NK-92 treated with Interleukin-12 subunit alpha and Interleukin-12 subunit beta, amount 100 ng/mL, for 24 hours (cell line): ENCODE data around the gene RAD51B.
A peak's percentile ranks its signal among the peaks of the same experiment; 100 is the strongest.
"Not testable (repeated sequence)": the region's sequence is repeated elsewhere in the genome, so short reads cannot be mapped to it uniquely, and the experiment has no call there.

Experiments used
- DNase-seq: peaks from one replicate; lab custom pipeline; 2025; lab: John Stamatoyannopoulos, UW

RAD51B gene

GRCh38 chr14:68274725-68275124 lies 455.1 kb downstream of the RAD51B start:
- no peak for DNase-seq

- DNase-seq = no peak
Measured at GRCh38 chr14:68278576-68279436, 459.2 kb downstream of the RAD51B start.

DNA sequence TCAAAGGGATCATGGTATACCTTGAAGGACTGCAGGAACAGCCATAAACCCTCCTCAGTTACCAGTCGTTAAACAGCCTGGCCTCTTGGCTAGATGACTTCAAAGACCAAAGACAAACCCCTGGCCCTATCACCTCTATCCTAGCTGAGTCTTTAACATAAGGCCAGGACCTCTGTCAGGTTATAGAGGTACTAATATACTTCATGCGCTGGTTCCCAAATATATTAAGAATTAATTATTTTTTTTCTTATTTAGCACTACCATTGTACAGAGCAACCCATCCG lies 459.8 kb downstream of the RAD51B start:
- no peak for DNase-seq

DNA sequence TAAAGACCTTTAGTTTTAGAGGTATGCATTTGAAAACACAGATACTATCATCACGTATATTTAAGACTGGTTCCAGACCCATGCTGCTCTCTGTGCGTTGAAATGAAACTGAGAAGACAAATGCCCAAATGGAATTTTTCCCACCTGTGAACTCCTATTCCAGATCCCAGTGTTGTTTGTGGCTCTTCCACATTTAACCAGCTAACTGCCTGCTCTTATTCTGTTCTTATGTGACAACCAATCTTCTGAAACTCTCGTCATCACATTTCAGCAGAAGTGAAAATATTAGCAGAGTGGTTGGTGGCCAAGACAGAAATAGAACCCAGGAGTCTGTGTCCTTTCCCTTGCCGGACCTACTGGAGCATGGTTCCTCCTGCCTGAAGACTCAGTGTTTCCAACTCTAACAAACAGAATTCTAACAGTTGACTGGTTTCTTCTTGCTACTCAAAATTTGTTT lies 460.2 kb downstream of the RAD51B start:
- DNase-seq = no peak

GRCh38 chr14:68281497-68281896 lies 461.9 kb downstream of the RAD51B start:
- no peak for DNase-seq

- DNase-seq = no peak
Measured at GRCh38 chr14:68282479-68283377, 463.1 kb downstream of the RAD51B start.

DNA sequence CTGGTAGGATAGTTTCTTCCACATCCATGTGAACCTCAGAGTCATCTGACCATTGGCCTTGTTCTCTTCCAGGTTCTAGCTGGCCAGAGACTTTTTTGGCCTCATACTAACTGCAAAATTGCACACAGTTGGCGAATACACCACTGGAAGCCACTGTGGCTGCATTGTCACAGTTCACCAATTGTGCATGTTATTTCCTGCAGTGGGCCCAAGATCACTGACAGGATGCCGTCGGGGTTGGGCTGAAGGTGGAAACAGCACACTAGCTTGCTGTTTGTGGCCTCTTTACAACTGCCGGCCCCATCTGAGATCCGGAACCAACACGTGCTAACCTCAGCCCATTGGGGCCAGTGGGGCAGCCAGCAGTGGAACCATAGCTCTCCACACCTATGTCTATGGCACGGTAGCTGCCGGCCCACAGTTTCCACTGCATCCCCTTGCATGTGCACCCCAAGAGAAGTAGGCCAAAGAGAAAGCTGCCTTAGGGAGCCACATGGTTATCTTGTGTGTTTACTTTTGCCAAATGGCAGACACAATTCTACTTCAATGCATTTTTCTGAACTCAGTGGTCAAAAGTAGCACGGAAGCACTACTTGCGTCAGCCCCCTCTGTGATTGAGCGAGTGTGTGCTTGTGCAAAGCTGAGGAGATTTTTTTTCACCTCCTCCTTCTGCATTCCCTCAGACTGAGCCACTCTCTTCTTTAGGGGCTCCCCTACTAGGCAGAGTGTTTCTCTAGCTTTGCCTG lies 464.0 kb downstream of the RAD51B start:
- peak; percentile 59 for DNase-seq

GRCh38 chr14:68284333-68284732 lies 464.8 kb downstream of the RAD51B start:
- DNase-seq = no peak

- no peak for DNase-seq
Measured at GRCh38 chr14:68284834-68285233, 465.3 kb downstream of the RAD51B start.

DNA sequence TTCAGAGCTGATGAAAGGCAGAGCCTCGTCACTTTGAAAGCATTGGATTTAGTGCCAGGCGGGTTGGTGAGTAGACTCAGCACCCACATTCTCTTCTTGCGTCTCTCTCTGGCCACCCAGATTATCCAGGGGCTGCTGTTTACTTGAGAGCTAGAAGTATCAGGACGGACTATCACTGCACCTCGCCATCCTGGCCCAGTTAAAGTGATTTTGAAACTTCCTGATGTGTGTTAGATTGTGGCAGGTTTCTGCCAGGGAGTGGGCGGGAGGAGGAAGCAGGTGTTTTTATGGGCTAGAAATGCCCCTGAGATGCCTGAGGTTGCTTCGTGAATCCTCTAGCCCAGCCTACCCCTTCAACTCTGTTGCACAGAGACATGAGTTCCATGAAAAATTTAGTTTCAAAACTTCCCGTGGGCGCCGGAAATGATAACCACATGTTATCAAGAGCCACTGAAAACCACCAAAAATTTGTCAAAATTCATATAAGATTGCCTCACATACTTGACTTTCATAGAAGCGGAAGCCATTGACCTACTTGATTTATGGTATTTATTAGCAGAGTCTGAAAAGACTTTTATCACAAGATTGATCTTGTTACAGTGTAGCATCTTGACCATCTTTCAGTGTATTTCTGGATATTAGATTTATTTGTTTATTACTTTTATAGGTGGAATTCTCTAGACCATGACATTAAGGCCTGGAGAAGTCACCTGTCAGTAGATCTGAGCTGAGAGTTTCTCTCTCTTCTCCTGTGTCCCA lies 466.0 kb downstream of the RAD51B start:
- DNase-seq = no peak

GRCh38 chr14:68286667-68287066 lies 467.1 kb downstream of the RAD51B start:
- DNase-seq = no peak

DNA sequence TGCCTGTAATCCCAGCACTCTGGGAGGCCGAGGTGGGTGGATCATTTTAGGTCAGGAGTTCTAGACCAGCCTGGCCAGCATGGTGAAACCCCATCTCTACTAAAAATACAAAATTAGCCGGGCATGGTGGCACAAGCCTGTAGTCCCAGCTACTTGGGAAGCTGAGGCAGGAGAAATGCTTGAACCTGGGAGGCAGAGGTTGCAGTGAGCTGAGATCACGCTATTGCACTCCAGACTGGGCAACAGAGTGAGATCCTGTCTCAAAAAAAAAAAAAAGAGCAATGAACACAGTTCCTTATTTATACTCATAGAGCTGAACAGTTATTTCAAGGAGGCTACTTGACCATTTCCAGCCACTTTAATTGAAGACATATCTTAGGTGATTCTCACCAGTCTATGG lies 469.9 kb downstream of the RAD51B start:
- DNase-seq = not testable (repeated sequence)

GRCh38 chr14:68291820-68292219 lies 472.2 kb downstream of the RAD51B start:
- DNase-seq = no peak

GRCh38 chr14:68292441-68293215 lies 473.0 kb downstream of the RAD51B start:
- no peak for DNase-seq

GRCh38 chr14:68293404-68293803 lies 473.8 kb downstream of the RAD51B start:
- no peak for DNase-seq

DNA sequence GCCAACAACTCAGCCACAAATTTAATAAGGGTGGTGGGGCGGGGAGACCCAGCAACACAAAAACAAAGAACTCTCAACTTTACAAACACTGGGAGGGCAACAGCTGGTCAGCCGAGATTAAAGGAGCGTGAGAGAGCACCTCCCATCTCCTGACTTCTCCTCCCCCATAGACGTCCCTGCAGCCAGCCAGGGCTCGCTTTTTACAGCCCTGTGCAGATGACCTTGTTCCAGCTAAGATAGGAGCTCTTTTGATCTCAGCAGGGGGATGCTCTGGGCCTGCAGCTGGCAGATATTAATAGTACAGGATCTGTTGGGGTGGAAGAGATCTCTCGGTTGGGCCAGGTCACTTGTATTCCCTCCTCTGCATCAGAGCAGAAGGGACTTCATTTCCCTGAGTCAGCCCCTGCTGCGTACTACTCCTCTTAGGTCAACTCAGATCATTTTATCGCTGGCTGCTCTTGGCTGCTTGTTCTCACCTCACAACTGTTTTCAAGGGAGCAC lies 475.8 kb downstream of the RAD51B start:
- DNase-seq = no peak

DNA sequence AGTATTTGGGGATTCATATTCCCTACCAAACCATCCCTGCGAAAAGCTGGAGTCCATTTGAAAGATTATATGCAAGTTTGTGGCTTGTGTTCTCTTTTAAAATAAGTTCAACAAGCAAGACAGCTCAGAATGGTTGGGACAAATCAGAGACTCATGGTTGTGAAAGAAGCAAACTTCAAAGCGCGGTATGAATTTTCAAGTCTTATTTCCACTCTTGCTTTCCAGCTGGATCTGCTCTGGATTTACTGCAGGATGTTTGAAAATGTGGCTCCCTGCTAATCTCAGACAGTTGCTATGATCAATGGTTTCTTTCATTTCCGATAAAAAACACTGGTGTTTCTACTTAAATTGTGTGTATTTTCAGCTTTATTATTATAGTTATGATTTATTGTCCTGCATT lies 477.5 kb downstream of the RAD51B start:
- DNase-seq = no peak

DNA sequence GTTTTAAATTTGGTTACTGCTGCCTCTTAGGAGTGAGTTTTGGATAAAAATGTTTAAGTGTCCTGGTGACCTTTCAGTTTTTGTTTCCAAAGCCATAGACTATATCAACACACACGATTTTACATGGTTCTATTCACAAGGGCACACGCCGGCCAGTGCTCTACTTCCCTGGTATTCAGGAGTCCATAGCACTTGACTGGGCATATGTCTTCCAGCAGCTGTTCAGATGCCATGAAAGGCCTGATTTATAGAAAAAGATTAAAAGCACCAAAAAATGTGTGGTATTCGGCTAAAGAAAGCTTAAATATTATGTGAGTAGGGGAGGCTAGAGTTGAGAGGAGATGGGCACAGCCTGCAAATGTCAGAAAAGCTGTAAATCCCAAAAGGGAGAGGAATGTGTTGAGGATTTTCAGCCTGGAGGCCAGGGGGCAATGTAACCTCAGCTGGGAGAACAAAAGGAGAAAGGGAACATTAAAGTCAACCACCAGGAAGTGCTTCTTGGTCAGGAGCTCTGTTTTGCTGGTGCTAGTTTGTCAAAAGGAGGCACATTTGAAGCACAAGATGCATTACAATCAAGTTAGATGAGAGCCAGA lies 478.4 kb downstream of the RAD51B start:
- DNase-seq = no peak

DNA sequence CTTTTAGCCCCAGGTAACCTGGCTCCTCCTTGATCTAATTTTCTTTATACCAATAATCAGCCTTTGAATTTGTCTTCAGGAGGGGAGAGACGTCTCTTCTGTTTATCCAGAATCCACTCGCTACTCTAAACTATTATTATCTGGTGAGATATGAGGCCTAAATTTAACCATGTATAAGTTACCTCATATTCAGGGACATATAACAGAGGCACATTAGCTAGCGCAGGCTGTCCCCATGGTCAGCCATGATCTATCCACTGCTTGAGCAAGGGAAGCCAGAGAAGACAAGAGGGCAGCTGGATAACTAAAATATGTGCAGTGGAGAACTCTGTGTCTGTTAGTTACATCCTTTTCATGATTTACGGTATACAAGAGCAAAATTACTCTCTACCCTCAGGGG lies 481.0 kb downstream of the RAD51B start:
- no peak for DNase-seq

DNA sequence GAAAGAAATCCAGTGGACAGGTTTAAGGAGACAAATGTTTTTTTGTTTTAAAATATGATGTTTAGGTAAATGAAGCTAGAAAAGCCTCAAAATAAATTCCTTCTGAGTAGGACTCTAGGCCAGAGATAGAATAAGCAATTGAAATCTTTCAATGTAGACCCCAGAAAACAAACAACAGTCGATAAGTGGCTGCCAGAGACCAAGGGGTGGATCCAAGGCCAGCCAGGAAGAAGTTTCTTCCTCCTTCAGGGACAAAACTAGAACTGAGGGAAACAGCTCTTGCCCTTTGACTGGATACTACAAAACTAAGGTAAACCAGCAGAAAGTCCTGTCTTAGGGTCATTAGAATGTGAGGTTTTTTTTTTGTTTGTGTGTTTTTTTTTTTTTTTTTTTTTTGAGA lies 481.6 kb downstream of the RAD51B start:
- no peak for DNase-seq
